ENCODE data around the gene FOXO6.

FOXO6 gene

GRCh38 chr1:41427122-41427913 is 66.1 kb downstream of the FOXO6 start:
- DNase-seq (ENCODE audit: low spot score) = no peak

GRCh38 chr1:41427916-41428737 is 66.9 kb downstream of the FOXO6 start:
- no peak for DNase-seq (ENCODE audit: low spot score)

GRCh38 chr1:41428738-41429640 is 67.8 kb downstream of the FOXO6 start:
- DNase-seq (ENCODE audit: low spot score) = no peak

- no peak for DNase-seq (ENCODE audit: low spot score)
These were observed 68.4 kb downstream of the FOXO6 start for GRCh38 chr1:41429641-41430035.

- DNase-seq (ENCODE audit: low spot score) = no peak
These were observed 68.8 kb downstream of the FOXO6 start for GRCh38 chr1:41430069-41430468.

GRCh38 chr1:41430582-41430981 is 69.3 kb downstream of the FOXO6 start:
- no peak for DNase-seq (ENCODE audit: low spot score)

- no peak for DNase-seq (ENCODE audit: low spot score)
These were observed 70.5 kb downstream of the FOXO6 start for GRCh38 chr1:41431490-41432350.
